EL (cell line): ENCODE results near the gene XRN2.
"Not testable (repeated sequence)": the region's sequence is repeated elsewhere in the genome, so short reads cannot be mapped to it uniquely, and the experiment has no call there.

ENCODE experiments used
- DNase-seq: peaks from one replicate; pipeline ENCODE4 v3.0.0-alpha.2; 2016

Gene XRN2

DNA sequence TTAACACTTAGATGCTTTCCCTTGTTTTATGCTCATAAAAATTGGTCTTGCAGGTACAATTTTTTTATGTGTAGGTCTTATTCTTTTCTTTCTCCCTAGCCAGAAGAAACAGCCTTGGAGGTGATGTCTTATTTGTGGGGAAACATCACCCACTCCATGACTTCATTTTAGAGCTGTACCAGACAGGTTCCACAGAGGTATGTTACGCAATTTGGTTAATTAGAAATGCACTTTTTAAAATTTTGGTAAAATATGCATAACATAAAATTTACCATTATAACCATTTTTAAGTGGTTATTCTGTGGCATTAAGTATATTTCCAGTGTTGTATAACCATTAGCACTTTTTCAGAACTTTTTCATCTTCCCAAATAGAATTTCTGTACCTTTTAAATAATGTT lies 52.9 kb downstream of the XRN2 start:
- DNase-seq = no peak

- no peak for DNase-seq
Observed at GRCh38 chr20:21356386-21356785, 53.3 kb downstream of the XRN2 start.

GRCh38 chr20:21357844-21358243 lies 54.7 kb downstream of the XRN2 start:
- DNase-seq = no peak

DNA sequence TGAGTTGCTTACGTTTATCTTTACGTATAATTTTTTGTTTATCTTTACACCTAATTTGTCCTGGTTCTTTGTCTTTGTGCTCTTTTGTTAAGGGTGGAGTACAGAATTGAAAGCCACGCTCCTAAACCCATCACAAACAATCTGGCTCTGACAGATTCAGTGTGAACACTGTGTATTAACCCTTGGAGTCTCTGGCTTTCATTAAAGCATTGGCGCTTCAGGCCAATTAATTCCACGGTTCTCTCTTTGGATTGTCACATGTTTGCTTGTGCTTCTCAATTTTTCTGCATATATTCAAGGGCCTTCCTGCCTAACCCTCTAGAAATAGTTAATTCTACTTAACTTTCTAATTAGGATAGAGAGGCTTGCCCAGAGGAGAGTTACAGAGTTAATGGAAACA lies 55.6 kb downstream of the XRN2 start:
- DNase-seq = no peak

GRCh38 chr20:21360705-21361104 lies 57.6 kb downstream of the XRN2 start:
- DNase-seq = peak; percentile 18

- no peak for DNase-seq
Observed at GRCh38 chr20:21361266-21361665, 58.1 kb downstream of the XRN2 start.

GRCh38 chr20:21364413-21364812 lies 61.3 kb downstream of the XRN2 start:
- DNase-seq = no peak

GRCh38 chr20:21365771-21366170 lies 62.6 kb downstream of the XRN2 start:
- DNase-seq = no peak

DNA sequence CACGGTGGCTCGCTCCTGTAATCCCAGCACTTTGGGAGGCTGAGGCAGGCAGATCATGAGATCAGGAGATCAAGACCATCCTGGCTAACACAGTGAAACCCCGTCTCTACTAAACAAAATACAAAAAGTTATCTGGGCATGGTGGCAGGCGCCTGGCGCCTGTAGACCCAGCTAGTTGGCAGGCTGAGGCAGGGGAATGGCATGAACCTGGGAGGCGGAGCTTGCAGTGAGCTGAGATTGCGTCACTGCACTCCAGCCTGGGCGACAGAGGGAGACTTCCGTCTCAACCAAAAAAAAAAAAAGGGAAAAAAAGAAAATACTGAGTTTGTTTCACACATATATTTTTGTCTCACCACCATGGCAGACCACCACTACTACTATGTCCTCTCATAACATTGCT lies 63.1 kb downstream of the XRN2 start:
- DNase-seq = not testable (repeated sequence)

DNA sequence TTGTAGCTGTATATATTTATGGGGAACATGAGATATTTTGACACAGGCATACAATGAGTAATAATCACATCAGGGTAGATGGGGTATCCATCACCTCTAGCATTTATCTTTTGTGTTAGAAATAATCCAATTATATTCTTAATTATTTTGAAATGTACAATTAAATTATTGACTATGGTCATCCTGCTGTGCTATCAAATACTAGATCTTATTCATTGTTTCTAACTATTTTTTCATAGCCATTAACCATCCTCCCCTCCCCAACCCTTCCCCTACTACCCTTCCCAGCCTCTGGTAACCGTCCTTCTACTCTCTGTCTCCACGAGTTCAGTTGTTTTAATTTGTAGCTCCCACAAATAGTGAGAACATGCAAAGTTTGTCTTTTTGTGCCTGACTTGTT lies 65.7 kb downstream of the XRN2 start:
- DNase-seq = no peak

GRCh38 chr20:21371193-21371592 lies 68.1 kb downstream of the XRN2 start:
- DNase-seq = no peak

DNA sequence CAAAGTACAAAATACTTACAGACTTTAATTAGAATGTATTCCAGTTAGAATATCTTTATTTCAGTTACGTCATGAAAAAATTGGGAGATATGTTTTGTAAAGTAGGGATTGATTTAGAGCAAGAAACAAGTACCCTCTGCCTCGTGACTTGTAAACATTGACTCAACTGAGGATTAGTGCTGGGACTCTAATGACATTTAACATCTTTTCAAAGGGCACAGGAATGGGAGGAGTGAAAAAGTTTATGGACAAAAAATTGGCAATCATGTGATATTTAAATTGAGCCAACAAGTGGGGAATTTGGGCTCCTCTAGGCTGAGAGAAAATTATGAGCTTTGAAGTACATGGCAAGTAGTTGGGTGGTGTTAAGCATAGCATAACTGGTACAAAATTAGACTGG lies 68.9 kb downstream of the XRN2 start:
- DNase-seq = no peak

DNA sequence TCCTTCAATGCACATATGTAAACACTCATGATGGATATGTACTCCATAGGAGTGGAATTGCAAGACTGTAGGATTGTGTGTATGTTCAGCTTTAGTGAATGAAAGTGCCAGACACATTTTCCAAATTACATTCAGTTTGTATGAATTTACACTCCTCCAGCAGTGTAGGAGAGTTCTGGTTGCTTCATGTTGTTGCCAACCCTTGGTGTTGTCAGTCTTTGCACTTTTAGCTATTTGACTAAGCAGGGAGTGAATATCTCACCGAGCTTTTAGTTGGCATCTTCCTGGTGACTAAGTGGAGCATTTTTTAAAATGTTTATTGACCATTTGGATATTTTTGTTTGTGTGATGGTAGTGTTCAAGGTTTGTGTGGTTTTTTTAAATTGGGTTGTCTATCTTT lies 70.3 kb downstream of the XRN2 start:
- DNase-seq = no peak

DNA sequence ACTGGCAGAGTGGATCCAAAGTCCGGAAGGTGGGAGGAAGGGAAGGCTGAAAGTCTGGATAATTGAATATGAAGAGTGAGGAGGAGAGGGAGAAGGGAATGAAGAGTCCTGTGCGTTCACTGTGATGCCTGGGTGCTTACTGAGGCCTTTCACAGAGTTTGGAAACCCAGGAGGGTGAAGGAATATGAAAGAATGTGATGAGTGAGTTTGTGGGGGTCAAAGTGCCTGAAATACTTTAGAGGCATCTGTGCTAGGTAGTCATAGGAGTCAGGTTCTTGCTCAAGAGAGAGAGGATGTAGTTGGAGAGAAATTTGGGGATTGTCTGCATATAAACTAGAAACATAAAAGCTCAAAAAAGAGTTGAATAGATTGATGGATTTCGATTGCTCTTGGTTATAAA lies 73.5 kb downstream of the XRN2 start:
- no peak for DNase-seq

DNA sequence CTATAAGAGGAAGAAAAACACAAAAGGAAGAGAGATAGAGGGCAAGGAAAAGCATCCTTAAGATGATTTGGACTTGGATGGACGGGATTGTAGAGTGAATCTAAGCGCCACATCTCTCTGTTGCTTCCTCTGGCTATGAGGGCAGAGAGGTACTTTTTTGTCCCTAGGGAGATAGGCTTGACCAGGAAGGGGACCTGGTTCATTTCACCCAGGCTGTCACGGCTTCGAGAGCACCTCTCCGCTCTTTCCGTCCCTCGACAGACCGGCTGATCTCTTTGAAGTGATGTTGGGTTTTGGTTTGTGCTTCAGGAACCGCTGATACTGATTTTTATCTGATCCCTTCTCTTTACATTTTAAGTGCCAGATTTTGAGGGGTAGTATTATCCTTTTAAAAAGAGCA lies 74.6 kb downstream of the XRN2 start:
- no peak for DNase-seq

- no peak for DNase-seq
Observed at GRCh38 chr20:21378259-21378658, 75.1 kb downstream of the XRN2 start.

GRCh38 chr20:21380711-21381110 lies 77.6 kb downstream of the XRN2 start:
- no peak for DNase-seq

DNA sequence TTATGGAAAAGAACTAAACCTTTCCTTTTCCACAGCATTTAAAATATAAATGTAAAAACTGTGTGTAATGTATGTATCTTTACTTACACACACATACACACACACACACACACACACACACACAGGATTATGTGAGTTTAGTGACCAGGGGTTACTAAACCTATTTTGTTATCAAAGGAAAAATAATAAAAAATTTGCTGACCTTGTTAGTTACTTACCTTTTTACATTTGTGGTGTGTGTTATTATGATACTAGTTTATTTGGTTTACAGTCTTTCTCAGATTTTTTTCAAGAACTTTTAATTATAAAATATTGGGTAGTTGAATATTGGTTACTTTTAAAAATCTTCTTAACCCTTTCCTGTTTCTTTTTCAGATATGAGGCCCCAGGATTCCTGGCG lies 78.5 kb downstream of the XRN2 start:
- no peak for DNase-seq

GRCh38 chr20:21384308-21384892 lies 81.3 kb downstream of the XRN2 start:
- no peak for DNase-seq

GRCh38 chr20:21386111-21386510 lies 83.0 kb downstream of the XRN2 start:
- DNase-seq = no peak

DNA sequence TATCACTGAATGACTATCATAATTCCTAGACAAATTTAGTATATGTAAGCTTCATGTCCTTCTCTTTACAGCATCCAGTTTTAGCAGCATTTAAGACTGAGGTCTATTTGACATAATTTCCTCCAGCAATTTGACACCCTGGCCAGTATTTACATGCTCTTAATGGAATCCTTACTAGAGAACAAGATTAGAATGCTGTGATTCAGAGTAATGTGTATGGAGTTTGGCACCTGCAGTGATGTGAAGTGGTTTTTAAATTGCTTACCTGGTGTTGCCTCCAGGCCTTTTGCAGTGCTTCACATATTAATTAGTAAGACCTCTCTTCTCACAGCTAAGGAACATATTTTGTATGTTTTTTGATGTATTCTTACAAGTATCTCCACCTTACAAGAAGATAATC lies 84.4 kb downstream of the XRN2 start:
- DNase-seq = no peak

- no peak for DNase-seq
Observed at GRCh38 chr20:21388566-21388965, 85.4 kb downstream of the XRN2 start.

DNA sequence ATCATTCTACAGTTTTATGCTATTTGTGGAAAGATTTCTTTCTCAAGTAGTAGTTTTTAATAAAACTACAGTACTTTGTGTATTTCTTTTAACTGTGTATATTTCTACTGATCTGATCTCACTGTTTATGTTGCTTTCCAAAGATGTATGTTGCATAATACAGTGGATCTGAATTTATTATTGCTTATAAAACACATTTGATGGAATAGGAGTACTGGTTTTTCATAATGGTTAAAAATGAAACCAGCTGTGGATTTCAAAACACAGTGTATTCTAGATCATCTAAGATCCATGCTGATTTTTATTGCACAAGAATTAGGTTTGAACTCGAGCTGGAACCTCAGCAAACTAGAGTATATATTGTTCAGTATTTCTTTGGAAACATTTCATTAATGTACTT lies 86.2 kb downstream of the XRN2 start:
- DNase-seq = no peak

DNA sequence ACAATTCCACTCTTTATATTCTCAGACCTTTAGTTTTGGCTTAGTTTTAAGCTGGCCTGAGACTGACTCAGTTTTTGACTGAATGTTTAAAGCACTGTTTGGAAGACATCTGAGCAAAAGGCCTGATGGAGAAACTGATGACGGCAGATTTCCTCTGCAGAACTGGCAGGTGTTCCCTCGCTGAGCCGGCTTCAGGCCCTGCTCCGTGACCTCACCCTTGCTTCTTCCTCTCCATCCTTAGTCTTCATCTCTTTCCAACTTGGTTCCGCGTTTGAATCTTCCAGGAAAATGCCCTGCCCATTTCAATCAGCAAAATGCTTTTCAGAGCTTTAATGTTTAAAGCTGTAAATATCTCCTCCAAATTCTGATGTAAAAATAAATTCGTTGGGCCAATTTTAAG lies 87.6 kb downstream of the XRN2 start:
- DNase-seq = no peak

GRCh38 chr20:21391185-21391971 lies 88.2 kb downstream of the XRN2 start:
- DNase-seq = no peak
